22Rv1 (cell line): ENCODE data around the gene WDR64.

ENCODE experiments used
- ZFX ChIP-seq: fragments of 450-650 bp; IDR thresholded peaks from 2 replicates; pipeline ENCODE4 v1.6.1; 2017; ENCODE audit warnings: antibody characterized with exemption, borderline replicate concordance
- TF ChIP-seq, protein P1 (sequence below): fragments of 450-650 bp; IDR thresholded peaks from 2 replicates; pipeline ENCODE4 v1.5.1; 2017; ENCODE audit warnings: mild to moderate bottlenecking

DNA sequence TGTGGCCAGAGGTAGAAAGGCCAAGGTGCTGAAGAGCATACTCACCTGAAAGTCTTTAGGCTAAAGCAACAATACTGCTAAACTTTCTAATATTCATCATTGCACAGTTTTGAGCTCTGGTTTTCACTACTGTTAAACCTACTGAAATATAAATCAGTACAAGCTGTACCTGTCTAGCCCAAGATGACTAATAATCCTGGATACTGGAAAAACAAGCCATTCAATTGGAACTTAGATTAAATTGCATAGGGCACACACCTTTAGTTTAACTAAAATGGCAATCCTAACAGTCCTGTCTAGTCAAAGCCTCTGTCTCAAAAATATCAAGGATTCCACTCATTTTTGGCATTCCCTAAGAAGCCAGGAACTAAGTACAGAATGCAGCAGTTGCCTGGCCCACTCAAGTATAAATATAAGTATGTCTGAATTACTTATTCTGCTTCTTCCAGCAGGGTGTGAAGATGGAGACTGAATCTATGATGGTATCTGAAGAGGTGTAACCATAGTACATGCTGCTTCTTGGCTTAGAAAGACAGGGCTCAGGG is 15.0 kb upstream of the WDR64 start:
- TF ChIP-seq, protein P1, sequence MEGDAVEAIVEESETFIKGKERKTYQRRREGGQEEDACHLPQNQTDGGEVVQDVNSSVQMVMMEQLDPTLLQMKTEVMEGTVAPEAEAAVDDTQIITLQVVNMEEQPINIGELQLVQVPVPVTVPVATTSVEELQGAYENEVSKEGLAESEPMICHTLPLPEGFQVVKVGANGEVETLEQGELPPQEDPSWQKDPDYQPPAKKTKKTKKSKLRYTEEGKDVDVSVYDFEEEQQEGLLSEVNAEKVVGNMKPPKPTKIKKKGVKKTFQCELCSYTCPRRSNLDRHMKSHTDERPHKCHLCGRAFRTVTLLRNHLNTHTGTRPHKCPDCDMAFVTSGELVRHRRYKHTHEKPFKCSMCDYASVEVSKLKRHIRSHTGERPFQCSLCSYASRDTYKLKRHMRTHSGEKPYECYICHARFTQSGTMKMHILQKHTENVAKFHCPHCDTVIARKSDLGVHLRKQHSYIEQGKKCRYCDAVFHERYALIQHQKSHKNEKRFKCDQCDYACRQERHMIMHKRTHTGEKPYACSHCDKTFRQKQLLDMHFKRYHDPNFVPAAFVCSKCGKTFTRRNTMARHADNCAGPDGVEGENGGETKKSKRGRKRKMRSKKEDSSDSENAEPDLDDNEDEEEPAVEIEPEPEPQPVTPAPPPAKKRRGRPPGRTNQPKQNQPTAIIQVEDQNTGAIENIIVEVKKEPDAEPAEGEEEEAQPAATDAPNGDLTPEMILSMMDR: no peak
- TF ChIP-seq ZFX: no peak
